Stimulated activated naive CD8-positive, alpha-beta T cell treated with anti-CD3 and anti-CD28 coated beads, Interleukin-15, Interleukin-2, amounts not matched to agents 100 U/mL and 50 U/mL, for 24 hours (primary cell): Measurements from ENCODE around the gene CAST.
"Not testable (repeated sequence)": the region's sequence is repeated elsewhere in the genome, so short reads cannot be mapped to it uniquely, and the experiment has no call there.

Experiments
- ATAC-seq: fragments of 150-1000 bp; cut with Tn5 transposase; one replicate; pipeline ENCODE4 v1.10.0; 2021
- DNase-seq: peaks from one replicate; pipeline ENCODE4 v3.0.0; 2021

The CAST gene

GRCh38 chr5:96661855-96662724 is at the start of gene CAST:
Gene CAST, plus strand, starts transcription at chr5:96662376. Its CDS starts 47 bp downstream, at chr5:96662423.
- peak; percentile 87 for DNase-seq

GRCh38 chr5:96614110-96614691 is 48.0 kb upstream of the CAST start:
- peak; percentile 55 for DNase-seq
- ATAC-seq, result peak; percentile 72

More at GRCh38 chr5:96661855-96662724, at the start of gene CAST:
- ATAC-seq, result peak; percentile 82

GRCh38 chr5:96615223-96615622 is 47.0 kb upstream of the CAST start:
- ATAC-seq, result peak; percentile 28

GRCh38 chr5:96616801-96617200 is 45.4 kb upstream of the CAST start:
- no peak for ATAC-seq
- no peak for DNase-seq

More at GRCh38 chr5:96615223-96615622, 47.0 kb upstream of the CAST start:
- no peak for DNase-seq

GRCh38 chr5:96618311-96619016 is 43.7 kb upstream of the CAST start:
- DNase-seq, ATAC-seq: not testable (repeated sequence)

- DNase-seq (no peak), ATAC-seq (no peak)
Measured at GRCh38 chr5:96619946-96620345, 42.2 kb upstream of the CAST start.

GRCh38 chr5:96624596-96624995 is 37.6 kb upstream of the CAST start:
- DNase-seq (no peak), ATAC-seq (no peak)

- DNase-seq (no peak), ATAC-seq (no peak)
Measured at GRCh38 chr5:96625365-96625764, 36.8 kb upstream of the CAST start.

GRCh38 chr5:96626956-96627355 is 35.2 kb upstream of the CAST start:
- ATAC-seq, result no peak
- DNase-seq, result no peak

GRCh38 chr5:96627792-96628398 is 34.3 kb upstream of the CAST start:
- no peak for DNase-seq
- no peak for ATAC-seq

- ATAC-seq, result no peak
- DNase-seq, result no peak
Measured at GRCh38 chr5:96628406-96628805, 33.8 kb upstream of the CAST start.

- DNase-seq, result no peak
- no peak for ATAC-seq
Measured at GRCh38 chr5:96629774-96630173, 32.4 kb upstream of the CAST start.

- DNase-seq, result no peak
Measured at GRCh38 chr5:96633820-96634219, 28.4 kb upstream of the CAST start.

GRCh38 chr5:96634881-96635280 is 27.3 kb upstream of the CAST start:
- DNase-seq, result no peak
- ATAC-seq, result no peak

More at GRCh38 chr5:96633820-96634219, 28.4 kb upstream of the CAST start:
- no peak for ATAC-seq

- ATAC-seq, result peak; percentile 9
- no peak for DNase-seq
Measured at GRCh38 chr5:96636046-96636445, 26.1 kb upstream of the CAST start.

- ATAC-seq (peak; percentile 49), DNase-seq (no peak)
Measured at GRCh38 chr5:96636594-96636993, 25.6 kb upstream of the CAST start.

GRCh38 chr5:96637196-96637595 is 25.0 kb upstream of the CAST start:
- no peak for ATAC-seq
- DNase-seq, result no peak

GRCh38 chr5:96638561-96638960 is 23.6 kb upstream of the CAST start:
- DNase-seq, result no peak
- ATAC-seq, result no peak

- DNase-seq (no peak), ATAC-seq (no peak)
Measured at GRCh38 chr5:96640696-96641095, 21.5 kb upstream of the CAST start.

- ATAC-seq (no peak), DNase-seq (no peak)
Measured at GRCh38 chr5:96641368-96642280, 20.6 kb upstream of the CAST start.

- no peak for ATAC-seq
- DNase-seq, result no peak
Measured at GRCh38 chr5:96642281-96642640, 19.9 kb upstream of the CAST start.
